GM18511 (cell line): ENCODE data around the gene CNBP.
A peak's percentile ranks its signal among the peaks of the same experiment; 100 is the strongest.
"Not testable (repeated sequence)": the region's sequence is repeated elsewhere in the genome, so short reads cannot be mapped to it uniquely, and the experiment has no call there.

Experiments used
- ATAC-seq: cut with Tn5 transposase; IDR thresholded peaks from one replicate; pipeline ENCODE4 v1.9.1; 2021; ENCODE audit warnings: mild to moderate bottlenecking, moderate library complexity; ENCODE audit not compliant: unreplicated experiment

The CNBP gene

DNA sequence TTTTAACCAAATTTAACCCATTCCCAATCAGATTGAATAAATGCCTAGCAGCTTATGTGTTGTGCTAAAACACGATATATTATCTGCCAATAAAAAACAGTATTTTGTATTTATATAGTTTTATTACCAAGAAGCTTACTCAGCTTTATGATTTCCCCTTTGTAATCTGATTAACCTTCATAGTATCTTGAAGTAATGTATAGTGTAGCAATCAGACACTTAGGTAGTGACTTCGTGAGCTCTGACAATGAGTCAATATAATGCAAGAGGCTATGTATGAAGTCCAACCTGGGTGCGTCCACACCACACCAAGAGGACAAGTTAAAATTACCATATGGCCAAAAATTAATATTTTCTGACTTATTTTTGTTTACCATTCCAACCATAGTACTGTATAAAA is 2.1 kb upstream of the CNBP start:
- no peak for ATAC-seq

DNA sequence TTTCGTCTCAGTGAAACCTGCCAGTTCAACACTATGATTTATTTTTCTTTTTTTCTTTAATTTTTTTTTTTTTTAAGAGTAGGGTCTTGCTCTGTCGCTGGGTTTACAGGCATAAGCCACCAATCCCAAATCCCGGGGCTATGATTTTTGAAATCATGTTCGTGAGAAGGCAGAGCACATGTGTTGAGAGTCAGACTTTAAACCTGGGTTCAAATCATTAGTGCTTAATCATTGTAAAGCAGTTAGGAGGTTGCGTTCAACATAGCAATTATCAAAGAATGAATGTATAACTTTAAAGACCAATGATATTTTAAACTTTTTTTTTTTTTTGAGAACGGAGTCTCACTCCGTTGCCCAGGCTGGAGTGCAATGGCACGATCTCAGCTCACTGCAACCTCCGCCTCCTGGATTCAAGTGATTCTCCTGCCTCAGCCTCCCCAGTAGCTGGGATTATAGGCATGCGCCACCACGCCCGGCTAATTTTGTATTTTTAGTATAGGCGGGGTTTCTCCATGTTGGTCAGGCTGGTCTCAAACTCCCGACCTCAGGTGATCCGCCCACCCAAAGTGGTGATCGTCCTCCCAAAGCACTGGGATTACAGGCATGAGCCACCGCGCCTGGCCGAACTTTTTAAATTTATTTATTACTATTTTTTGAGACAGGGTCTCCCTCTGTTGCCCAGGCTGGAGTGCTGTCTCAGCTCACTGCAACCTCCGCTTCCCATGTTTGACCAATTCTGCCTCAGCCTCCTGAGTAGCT is 1.3 kb upstream of the CNBP start:
- ATAC-seq: not testable (repeated sequence)

DNA sequence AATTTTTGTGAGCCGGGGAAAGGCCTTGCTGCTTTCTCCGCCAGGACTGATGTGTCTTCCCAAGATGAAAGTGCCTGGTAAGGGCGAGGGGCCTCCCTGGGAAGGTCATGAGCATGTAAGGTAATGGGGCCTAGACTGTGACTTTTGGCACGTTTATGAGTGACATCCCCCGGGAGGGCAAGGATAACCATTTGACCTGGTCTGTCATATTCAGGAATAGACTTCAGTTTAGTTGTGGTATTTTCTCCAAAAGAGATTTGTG is 631 bp upstream of the CNBP start:
- ATAC-seq: no peak

DNA sequence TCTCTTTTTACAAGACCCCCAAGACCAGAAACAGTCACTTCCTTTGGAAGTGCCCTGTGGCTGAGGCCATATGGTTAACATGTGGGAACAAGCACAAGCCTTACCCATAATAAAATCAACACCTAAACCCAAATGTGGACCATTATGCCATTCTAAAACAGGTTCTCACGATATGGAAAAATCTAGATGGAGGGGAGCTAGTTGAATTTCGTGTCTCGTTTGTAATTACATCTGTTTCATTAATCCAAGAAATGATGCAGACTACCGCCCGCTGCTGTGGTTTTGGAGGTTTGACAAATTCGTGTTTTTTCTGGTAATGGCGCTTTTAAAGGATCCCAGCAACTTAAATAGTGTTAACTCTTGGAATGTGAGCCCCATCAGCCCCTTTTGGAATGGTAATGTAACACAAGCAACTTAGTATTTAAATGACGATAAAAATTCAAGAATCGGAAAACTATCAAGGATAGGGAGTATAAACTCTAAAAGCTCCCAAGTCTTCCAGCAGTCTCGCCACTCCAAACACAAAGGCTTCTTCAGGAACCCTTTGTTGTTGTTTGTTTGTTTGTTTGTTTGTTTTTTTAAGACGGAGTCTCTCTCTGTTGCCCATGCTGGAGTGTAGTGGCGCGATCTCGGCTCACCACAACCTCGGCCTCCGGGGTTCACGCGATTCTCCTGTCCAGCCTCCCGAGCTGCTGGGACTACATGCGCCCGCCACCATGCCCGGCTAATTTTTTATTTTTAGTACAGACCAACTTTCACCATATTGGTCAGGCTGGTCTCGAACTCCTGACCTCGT is 1.1 kb downstream of the CNBP start:
- no peak for ATAC-seq

DNA sequence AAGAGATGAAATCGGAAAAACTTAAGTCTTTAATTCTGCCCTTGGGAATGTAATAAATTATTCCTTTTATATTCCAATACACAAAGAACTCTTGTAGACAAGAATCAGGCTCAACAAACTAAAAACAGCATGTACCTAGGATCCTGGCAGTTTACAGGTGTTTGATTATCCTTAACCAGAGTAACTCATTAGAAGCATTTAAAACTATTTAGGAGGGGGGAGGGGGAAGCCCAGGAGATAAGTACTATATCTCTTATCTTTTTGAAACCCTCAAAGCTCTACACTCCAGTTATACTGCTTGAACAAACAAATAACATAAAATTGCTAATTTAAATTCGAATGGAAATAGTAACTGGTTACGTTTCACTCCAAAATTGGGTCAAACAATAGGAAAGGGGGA is 1.9 kb downstream of the CNBP start:
- ATAC-seq: no peak

DNA sequence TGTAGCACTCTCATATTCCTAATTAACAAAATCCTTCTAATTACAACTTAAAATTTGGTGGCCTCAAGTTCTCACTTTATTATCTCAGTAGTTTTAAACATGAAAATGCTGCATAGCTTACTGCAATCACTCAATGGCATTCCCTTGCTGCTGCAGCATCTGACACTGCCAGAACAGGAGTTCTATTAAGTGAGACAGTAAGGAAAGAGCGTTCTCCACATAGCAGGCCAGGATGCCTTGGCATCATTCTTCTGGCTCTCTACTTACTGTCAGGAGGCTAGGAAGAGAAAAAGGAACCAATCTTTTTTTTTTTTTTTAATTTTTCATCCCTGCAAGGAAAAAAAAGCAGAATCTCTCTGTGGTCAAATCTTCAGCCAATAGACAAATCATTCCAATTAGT is 3.2 kb downstream of the CNBP start:
- ATAC-seq: no peak

DNA sequence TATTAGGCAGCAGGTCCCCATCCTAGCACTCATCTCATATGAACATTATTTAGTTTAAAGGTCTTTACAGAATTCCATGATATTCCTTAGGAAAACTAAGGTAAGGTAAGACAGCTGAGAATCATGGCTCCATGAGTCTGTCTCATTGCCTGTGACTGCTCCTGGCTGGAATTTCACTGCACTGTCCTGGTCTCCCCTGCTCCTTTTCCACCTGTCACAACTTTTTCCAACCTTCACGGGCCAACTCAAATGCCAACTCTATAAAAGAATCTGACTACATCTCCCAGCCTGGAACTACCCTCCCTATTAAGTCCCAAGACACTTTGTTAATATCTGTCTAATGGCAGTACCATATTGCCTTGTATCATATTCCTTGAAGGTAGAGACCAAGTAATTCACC is 7.6 kb downstream of the CNBP start:
- ATAC-seq: no peak

DNA sequence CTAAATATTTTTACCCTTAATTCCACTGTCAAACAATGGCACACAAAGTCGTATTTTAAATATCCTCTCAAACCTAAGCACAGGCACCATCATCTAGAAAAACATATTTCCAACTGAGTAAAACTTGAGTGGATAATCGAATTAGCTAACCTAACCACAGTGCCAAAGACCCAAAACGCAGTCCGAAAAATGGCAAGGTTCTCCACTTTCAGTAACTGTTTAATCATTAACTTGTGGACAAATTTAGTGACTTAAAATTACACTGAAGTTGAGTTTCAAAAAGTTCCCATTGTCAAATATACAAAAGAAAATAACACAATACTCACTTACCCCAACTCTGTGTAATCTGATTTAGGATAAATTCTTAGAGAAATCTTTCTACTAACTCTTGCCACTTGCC is 10.0 kb downstream of the CNBP start:
- ATAC-seq: no peak

DNA sequence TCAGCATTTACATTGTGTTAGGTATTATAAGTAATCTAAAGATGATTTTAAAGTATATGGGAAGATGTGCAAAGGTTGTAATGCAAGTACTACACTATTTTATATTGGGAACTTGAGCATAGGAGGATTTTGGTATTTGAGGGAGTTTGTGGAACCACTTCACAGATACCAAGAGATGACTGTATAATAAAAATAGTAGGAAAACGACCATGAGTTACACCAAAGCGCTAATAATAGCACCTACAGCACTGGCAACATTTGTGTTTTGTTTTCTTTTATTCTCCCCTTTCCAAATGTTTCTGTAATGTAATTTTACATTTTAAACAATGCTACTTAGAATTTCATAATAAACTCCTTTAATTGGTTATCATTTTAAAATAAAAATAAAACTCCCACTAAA is 10.5 kb downstream of the CNBP start:
- ATAC-seq: no peak

DNA sequence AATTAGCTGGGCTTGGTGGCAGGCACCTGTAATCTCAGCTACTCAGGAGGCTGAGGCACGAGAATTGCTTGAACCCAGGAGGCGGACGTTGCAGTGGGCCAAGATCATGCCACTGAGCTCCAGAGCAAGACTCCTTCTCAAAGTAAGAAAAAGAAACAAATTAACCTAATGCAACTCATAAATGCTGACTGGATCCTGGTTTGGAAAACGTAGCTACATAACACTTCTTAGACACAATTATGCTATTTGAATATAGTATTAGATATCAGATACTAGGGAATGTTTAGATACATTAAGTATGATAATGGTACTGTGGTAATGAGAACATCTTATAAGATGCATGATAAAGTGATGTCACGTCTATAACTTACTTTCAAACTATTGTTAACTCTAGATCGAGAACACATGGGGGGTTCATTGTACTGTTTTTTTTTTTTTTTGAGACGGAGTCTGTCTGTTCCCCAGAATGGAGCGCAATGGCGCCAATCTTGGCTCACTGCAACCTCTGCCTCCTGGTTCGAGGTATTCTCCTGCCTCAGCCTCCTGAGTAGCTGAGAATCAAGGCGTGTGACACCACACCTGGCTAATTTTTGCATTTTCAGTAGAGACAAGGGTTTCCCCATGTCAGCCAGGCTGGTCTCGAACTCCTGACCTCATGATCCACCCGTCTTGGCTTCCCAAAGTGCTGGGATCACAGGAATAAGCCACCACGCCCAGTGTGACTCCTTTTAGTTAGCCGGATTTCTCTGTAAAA is 16.9 kb downstream of the CNBP start:
- no peak for ATAC-seq

DNA sequence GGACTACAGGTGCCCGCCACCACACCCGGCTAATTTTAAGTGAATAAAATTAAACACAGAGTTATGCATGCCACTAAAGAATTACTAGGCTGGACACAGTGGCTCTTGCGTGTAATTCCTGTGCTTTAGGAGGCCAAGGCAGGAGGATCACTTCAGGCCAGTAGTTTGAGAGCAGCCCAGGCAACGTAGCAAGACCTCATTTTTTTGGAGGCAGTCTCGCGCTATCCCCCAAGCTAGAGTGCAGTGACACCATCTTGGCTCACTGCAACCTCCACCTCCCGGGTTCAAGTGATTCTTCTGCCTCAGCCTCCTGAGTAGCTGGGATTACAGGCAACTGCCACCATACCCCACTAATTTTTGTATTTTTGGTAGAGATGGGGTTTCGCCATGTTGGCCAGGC is 18.1 kb downstream of the CNBP start:
- not testable (repeated sequence) for ATAC-seq

DNA sequence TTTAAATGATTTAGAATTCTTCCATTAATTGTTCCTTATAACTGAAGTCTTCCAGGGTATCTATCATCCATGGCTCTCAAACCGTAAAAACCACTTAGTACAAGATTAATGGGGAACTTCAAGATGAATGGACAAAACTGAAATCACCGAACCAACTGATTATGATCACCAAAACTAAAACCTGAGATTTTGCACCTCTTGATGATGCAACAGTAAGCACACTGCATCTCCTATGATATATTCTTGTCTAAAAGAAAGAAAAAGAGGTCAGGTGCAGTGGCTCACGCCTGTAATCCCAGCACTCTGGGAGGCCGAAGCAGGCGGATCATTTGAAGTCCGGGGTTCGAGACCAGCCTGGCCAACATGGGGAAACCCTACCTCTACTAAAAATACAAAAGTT is 19.2 kb downstream of the CNBP start:
- no peak for ATAC-seq

DNA sequence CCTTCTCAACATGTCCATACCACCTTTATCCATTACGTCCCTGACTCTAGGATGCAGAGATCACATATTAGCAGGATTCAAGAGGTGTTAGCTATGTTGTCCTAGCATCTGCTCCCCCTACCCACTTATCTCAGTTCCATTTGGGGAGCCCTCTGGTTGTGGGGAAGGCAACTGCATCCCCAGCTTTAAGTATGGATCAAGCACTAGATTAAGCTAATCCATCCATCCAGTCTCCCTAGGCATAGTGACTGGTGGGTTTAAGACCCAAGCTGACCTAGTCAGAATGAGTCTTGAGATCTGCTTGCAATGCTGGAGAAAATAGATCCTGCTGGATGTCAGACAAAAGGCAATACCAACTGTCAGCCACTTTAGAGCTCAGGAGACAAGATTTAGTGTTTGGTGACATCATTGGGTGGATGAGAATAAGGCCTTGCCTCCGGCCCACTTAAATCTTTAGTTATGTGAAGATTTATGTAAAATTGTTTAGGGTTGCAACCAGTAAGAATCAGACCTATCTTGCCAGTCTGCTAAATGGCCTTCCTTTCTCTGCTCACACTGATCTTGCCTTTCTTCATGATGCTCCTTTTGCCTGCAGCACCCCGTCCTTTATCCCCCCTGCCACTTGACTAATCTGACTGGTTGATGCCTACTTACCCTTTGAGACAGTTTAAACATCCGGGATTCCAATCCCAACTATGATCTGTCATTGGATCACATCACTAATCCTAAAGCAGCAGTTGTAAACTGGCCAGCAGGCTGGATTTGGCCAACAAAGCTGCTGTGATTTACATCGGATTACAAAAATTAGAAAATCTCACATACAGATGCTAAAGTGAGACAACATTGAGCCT is 20.7 kb downstream of the CNBP start:
- ATAC-seq: no peak

DNA sequence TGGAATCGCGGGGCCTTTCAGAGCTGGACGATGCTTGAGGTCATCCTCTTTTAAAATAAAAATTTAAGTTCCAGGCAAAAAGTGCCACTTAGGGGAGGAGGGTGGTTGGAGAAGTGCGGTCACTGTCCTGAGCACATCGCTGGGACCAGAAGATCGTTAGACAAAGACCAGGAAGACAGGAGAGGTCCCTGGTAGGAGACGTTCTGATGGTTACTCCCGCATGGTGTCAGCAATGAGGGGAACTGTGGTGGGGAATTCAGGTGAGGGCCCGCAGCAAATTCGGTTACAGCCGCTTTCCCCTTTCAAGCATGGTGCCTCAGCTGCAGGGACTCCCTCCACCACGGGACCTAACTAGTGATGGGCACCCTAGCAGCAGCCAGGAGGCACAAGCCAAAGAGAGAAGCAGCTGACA is 21.8 kb downstream of the CNBP start:
- ATAC-seq: peak; percentile 3

DNA sequence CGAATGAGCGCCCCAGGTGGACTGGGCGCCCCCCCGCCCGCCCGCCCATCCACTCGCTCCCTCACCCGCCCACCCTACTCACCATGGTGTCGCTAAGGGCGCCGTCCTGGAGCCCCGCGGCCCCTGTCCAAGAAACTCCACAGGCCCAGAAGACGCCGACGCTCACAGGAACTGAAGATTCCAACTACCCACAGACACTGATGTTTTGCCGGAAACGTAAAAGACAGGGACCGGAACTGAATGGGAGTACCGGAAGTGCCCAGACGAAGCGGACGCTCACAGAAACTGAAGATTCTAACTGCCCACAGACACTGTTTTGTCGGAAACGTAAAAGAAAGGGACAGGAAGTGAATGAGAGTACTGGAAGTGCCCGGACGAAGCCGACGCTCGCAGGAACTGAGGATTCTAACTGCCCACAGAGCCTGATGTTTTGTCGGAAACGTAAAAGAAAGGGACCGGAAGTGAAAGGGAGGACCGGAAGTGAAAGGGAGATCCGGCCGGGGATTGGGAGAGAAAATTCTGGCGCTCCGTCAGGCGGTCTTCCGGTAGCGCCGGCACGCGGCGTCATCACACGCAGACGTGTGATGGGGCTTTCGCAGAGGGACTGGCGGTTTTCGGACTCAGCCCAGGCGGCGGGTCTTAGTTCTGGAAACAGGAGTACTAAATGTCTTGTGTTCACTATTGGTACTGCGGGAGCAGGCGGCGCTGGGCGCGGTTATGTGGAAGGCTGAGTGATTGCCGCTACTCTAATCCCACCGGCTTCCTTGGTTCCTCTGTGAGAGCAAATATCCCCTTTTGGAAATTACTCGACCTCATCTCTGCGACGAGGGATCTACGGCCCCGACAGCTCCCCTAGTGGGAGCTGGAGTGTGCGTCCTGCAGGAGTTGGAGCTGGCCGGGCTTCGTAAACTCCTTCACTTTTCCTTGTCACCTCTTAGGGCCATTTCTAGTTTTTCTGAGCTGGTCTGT is 22.5 kb downstream of the CNBP start, which contains the start of gene ISY1:
Gene ISY1, minus strand, starts transcription at position 173 of the 969 bp plus-strand sequence. Its CDS starts 88 bp downstream, at position 85.
- ATAC-seq: peak; percentile 85

DNA sequence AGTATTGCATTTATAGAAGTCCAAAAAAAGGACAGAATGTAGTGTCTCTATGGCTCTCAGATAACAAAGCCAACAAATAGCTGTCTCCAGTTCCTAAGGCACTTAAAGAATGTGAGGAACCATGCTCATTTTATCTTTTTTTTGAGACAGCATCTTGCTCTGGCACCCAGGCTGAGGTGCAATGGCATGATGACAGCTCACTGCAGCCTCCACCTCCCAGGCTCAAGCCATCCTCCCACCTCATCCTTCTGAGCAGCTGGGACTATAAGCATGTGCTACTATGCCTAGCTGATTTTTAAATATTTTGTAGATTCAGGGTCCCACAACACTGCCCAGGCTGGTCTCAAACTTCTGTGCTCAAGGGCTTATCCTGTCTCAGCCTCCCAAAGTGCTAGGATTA is 38.9 kb downstream of the CNBP start:
- no peak for ATAC-seq

DNA sequence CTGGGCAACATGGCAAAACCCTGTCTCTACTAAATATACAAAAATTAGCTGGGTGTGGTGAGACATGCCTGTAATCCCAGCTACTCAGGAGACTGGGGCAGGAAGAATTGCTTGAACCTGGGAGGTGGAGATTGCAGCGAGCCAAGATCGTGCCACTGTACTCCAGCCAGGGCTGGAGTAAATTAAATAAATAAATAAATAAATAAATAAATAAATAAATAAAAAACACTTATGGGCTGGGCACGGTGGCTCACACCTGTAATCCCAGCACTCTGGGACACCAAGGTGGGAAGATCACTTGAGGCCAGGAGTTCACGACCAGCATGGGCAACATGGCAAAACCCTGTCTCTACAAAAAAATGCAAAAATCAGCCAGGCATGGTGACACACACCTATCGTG is 42.7 kb downstream of the CNBP start:
- not testable (repeated sequence) for ATAC-seq

DNA sequence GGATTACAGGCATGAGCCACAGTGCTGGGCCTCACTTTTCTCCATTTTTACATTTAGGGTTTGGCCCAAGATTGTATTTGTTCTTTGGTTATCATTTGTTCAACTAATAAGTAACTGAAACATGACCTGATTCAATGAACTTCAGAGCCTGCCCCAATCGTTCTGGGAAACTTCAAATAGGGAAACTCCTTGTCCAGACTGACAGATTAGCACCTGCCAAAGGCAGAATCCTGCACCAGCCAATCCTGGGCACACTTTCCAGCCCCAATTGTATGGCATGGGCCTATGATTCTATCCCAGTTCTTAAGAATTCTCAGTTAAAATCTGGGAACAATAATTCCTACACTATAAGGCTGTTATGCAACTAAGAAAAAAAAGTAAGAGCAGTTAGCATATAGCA is 43.8 kb downstream of the CNBP start:
- no peak for ATAC-seq

DNA sequence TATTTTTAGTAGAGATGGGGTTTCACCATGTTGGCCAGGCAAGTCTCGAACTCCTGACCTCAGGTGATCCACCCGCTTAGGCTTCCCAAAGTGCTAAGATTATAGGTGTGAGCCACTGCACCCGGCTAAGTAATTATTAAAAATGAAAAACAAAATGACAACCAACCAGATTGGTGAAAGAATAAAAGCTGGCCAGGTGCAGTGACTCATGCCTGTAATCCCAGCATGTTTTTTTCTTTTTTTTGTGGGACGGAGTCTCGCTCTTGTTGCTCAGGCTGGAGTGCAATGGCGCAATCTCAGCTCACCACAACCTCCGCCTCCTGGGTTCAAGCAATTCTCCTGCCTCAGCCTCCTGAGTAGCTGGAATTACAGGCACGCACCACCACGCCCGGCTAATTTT is 47.4 kb downstream of the CNBP start:
- not testable (repeated sequence) for ATAC-seq
